ENCODE results near the gene TP53I3. TPM values are rescaled to one million over a fixed set of nuclear protein-coding genes. Genes with fewer than 3 reads are reported as not detected.
"Not testable (repeated sequence)": the region's sequence is repeated elsewhere in the genome, so short reads cannot be mapped to it uniquely, and the experiment has no call there.

Gene TP53I3
- total RNA-seq, 1 experiment from 2014 or later, result 20.1 TPM

GRCh38 chr2:24045511-24046508 lies 38.8 kb downstream of the TP53I3 start:
- no peaks in the 10 kb centered on the region for H4K20me1 ChIP-seq (ENCODE audit: insufficient read depth)
- BruUV-seq (replicated peaks), result no TSS peak
- ATAC-seq (no peak), DNase-seq (ENCODE audit: low read depth, low spot score) (no peak)
- H3K4me2 ChIP-seq (ENCODE audit: low read length), result peak overlapping the region; percentile 90
- intact Hi-C loops (cut with micrococcal nuclease), result no loop called here
- ChIA-PET RAD21 (ENCODE audit: low non-redundant PET in 1 of 2, low total read pairs in 2 of 2, uncharacterized antibody in 2 of 2, unreplicated experiment in 2 of 2) (no interaction called here), POLR2A (interaction anchor here (0.6 kb wide), 1 partner anchor 93 kb away, joined by 4 read pairs; no protein-coding TSS in a partner anchor), CTCF (no interaction called here)
- peaks cover 32% of the 10 kb centered on the region for H3K79me2 ChIP-seq (ENCODE audit: insufficient read depth, low read length)
- peak overlapping the region; percentile 86 to 93 for H3K4me3 ChIP-seq (replicated peaks in 1 of 2; ENCODE audit: low read depth in 1 of 2, low read length in 2 of 2)
- H3K9ac ChIP-seq (ENCODE audit: low read length), result peak overlapping the region; percentile 76
- H3K9me3 ChIP-seq (ENCODE audit: control insufficient read depth in 1 of 2, insufficient read depth in 1 of 2, low read depth in 1 of 2, low read length in 2 of 2), result no peaks in the 10 kb centered on the region
- H3K27me3 ChIP-seq (ENCODE audit: insufficient read depth, low read length), result no peaks in the 10 kb centered on the region
- H3K4me1 ChIP-seq (ENCODE audit: control insufficient read depth in 1 of 2, insufficient read depth in 2 of 2, low read length in 2 of 2), result peaks cover 13 to 30% of the 10 kb centered on the region in 2 experiments
- no peak for TF ChIP-seq EZH2phosphoT487 (IDR thresholded peaks at IDR 0.05; ENCODE audit: borderline replicate concordance)
- TF ChIP-seq ZFX (IDR thresholded peaks at IDR 0.05), result no peak
- TF ChIP-seq MAX (IDR thresholded peaks at IDR 0.05), result no peak
- no peak for TF ChIP-seq ELF1 (IDR thresholded peaks at IDR 0.05; ENCODE audit: borderline replicate concordance, low read depth)
- no peak for TF ChIP-seq CTCF (IDR thresholded peaks at IDR 0.05 in 2 of 3, conservative IDR thresholded peaks at IDR 0.05 in 1 of 3; ENCODE audit: borderline replicate concordance in 1 of 3, insufficient read depth in 1 of 3, low read depth in 2 of 3, low read length in 2 of 3)
- no peak for TF ChIP-seq REST (IDR thresholded peaks at IDR 0.05; ENCODE audit: low read depth)
- no peak for TF ChIP-seq CBX3 (IDR thresholded peaks at IDR 0.05; ENCODE audit: low read depth)
- no peak for TF ChIP-seq ZNF274 (IDR thresholded peaks at IDR 0.05; ENCODE audit: low read depth, low read length)
- no peak overlapping the region for H3K27ac ChIP-seq (ENCODE audit: low read depth, low read length)
- H3K9me2 ChIP-seq (ENCODE audit: insufficient read depth), result no peaks in the 10 kb centered on the region
- no peak overlapping the region for H2AFZ ChIP-seq (ENCODE audit: low read depth, low read length, poor library complexity, severe bottlenecking)
- no peaks in the 10 kb centered on the region for H3K36me3 ChIP-seq (ENCODE audit: control insufficient read depth in 1 of 2, insufficient read depth in 2 of 2, low read length in 2 of 2)

- RAD21 ChIA-PET (ENCODE audit: low non-redundant PET in 1 of 2, low total read pairs in 2 of 2, uncharacterized antibody in 2 of 2, unreplicated experiment in 2 of 2); H3K27me3 ChIP-seq (ENCODE audit: insufficient read depth, low read length); H2AFZ ChIP-seq (ENCODE audit: low read depth, low read length, poor library complexity, severe bottlenecking); H3K4me2 ChIP-seq (ENCODE audit: low read length); H3K9ac ChIP-seq (ENCODE audit: low read length); H3K9me2 ChIP-seq (ENCODE audit: insufficient read depth); H3K4me3 ChIP-seq (replicated peaks in 1 of 2; ENCODE audit: low read depth in 1 of 2, low read length in 2 of 2); POLR2A ChIA-PET; DNase-seq (ENCODE audit: low read depth, low spot score); intact Hi-C loops (cut with micrococcal nuclease); H3K9me3 ChIP-seq (ENCODE audit: control insufficient read depth in 1 of 2, insufficient read depth in 1 of 2, low read depth in 1 of 2, low read length in 2 of 2); H3K27ac ChIP-seq (ENCODE audit: low read depth, low read length); CTCF ChIA-PET; BruUV-seq (replicated peaks); ATAC-seq; H4K20me1 ChIP-seq (ENCODE audit: insufficient read depth): not testable (repeated sequence)
- Histone ChIP-seq H3K4me1 (ENCODE audit: control insufficient read depth in 1 of 2, insufficient read depth in 2 of 2, low read length in 2 of 2) (peaks cover 10 to 14% of the 10 kb centered on the region in 2 experiments; a peak in 3 of 4 replicates), H3K79me2 (ENCODE audit: insufficient read depth, low read length) (peaks cover 32% of the 10 kb centered on the region), H3K36me3 (ENCODE audit: control insufficient read depth in 1 of 2, insufficient read depth in 2 of 2, low read length in 2 of 2) (peaks cover 4 to 12% of the 10 kb centered on the region in 2 experiments; a peak in 2 of 4 replicates)
These were observed 41.5 kb downstream of the TP53I3 start for GRCh38 chr2:24043133-24043532.
